Gastroesophageal sphincter (tissue), 4 donors: ENCODE results near the gene TSPAN5. TPM values are rescaled to one million over a fixed set of nuclear protein-coding genes. Genes with fewer than 3 reads are reported as not detected.

Experiments used
- ATAC-seq: fragments of 150-250 bp; one replicate; pipeline ENCODE4 v1.9.1; 2016; ENCODE audit warnings: mild to moderate bottlenecking, moderate library complexity
- H3K27ac ChIP-seq, 4 donors: fragments of 200-600 bp; sonication (generic) in 3 of 4; 1 replicate in 3 of 4; 2 replicates in 1 of 4; pipeline ENCODE4 v1.5.1; 2016 to 2019
- H3K27me3 ChIP-seq: fragments of 200-600 bp; sonication (generic); one replicate; pipeline ENCODE4 v1.5.1; 2019
- H3K36me3 ChIP-seq, 2 donors: fragments of 200-600 bp; sonication (generic); one replicate each; pipeline ENCODE4 v1.5.1; 2019; ENCODE audit warnings: control low read depth in 1 of 2
- H3K4me1 ChIP-seq, 3 donors: fragments of 200-600 bp; sonication (generic); 1 replicate in 2 of 3; 2 replicates in 1 of 3; pipeline ENCODE4 v1.5.1; 2016 to 2019; ENCODE audit warnings: control low read depth in 2 of 3
- H3K4me3 ChIP-seq, 2 donors: fragments of 200-600 bp; sonication (generic); one replicate each; pipeline ENCODE4 v1.5.1; 2019; ENCODE audit warnings: mild to moderate bottlenecking in 1 of 2, moderate library complexity in 1 of 2
- H3K9me3 ChIP-seq, 3 donors: fragments of 200-600 bp; sonication (generic); one replicate each; pipeline ENCODE4 v1.5.1; 2017 to 2019; ENCODE audit warnings: control low read depth in 2 of 3
- CTCF ChIP-seq, 4 experiments: fragments of 200-600 bp in 2 of 4; fragments of 450-650 bp in 2 of 4; sonication (generic) in 1 of 4; IDR thresholded peaks; one replicate each; pipeline ENCODE4 v1.5.1; 2017 to 2019; ENCODE audit warnings: antibody characterized with exemption in 4 of 4, mild to moderate bottlenecking in 2 of 4, moderate library complexity in 2 of 4
- EP300 ChIP-seq: sonication (generic); formaldehyde crosslinking; IDR thresholded peaks from one replicate; pipeline ENCODE4 v1.6.1; 2017; ENCODE audit warnings: antibody characterized with exemption, mild to moderate bottlenecking
- POLR2A ChIP-seq, 2 donors: fragments of 450-650 bp; IDR thresholded peaks; one replicate each; pipeline ENCODE4 v1.6.1; 2017; ENCODE audit warnings: antibody characterized with exemption in 2 of 2, mild to moderate bottlenecking in 2 of 2, moderate library complexity in 1 of 2
- POLR2AphosphoS5 ChIP-seq: sonication (generic); formaldehyde crosslinking; IDR thresholded peaks from one replicate; pipeline ENCODE4 v1.6.1; 2017; ENCODE audit warnings: antibody characterized with exemption
- WGBS, 2 donors: methylation state at CpG; one replicate each; pipeline ENCODE4 v1.1.5; 2018; ENCODE audit warnings: low coverage in 1 of 2; 5-methylcytosine and 5-hydroxymethylcytosine counted together
- total RNA-seq, 4 donors: library from RNA; depleted of rRNA; stranded (reverse); fragments of >200 nt; gene quantifications; one replicate each; pipeline ENCODE4 v1.1.0, GENCODE V29; 2016

The TSPAN5 gene
- total RNA-seq, 4 donors from 2014 or later: 9.8 to 14.0 (median 12.2) TPM

GRCh38 chr4:98687876-98688275 is 29.5 kb upstream of the TSPAN5 start:
- ATAC-seq: no peak
- H3K9me3 ChIP-seq: no peaks in the 10 kb centered on the region
- TF ChIP-seq EP300 (no peak), CTCF (IDR thresholded peaks at IDR 0.05) (no peak), POLR2A (IDR thresholded peaks at IDR 0.05) (no peak), POLR2AphosphoS5 (no peak)

GRCh38 chr4:98686847-98687246 is 28.4 kb upstream of the TSPAN5 start:
- Histone ChIP-seq H3K4me3 (no peak overlapping the region), H3K27ac (no peak overlapping the region), H3K27me3 (peaks cover 13% of the 10 kb centered on the region), H3K4me1 (no peaks in the 10 kb centered on the region), H3K36me3 (no peaks in the 10 kb centered on the region), H3K9me3 (no peaks in the 10 kb centered on the region)
- TF ChIP-seq POLR2AphosphoS5 (no peak), CTCF (IDR thresholded peaks at IDR 0.05) (no peak), POLR2A (IDR thresholded peaks at IDR 0.05) (no peak), EP300 (no peak)
- WGBS, 2 donors: 36% methylated on average over 1 of the region's 1 CpG; no CpG with 5 or more reads in 1 of the 2 donors
- ATAC-seq: no peak

More at GRCh38 chr4:98687876-98688275, 29.5 kb upstream of the TSPAN5 start:
- Histone ChIP-seq H3K27me3 (peaks cover 13% of the 10 kb centered on the region), H3K4me3 (no peak overlapping the region), H3K36me3 (no peaks in the 10 kb centered on the region), H3K4me1 (no peaks in the 10 kb centered on the region), H3K27ac (no peak overlapping the region)
- WGBS, 2 donors: 71% methylated on average over 1 of the region's 1 CpG; no CpG with 5 or more reads in 1 of the 2 donors

GRCh38 chr4:98686043-98686707 is 27.8 kb upstream of the TSPAN5 start:
- ATAC-seq: no peak
- no peaks in the 10 kb centered on the region for H3K36me3 ChIP-seq
- H3K4me1 ChIP-seq: no peaks in the 10 kb centered on the region
- no peak overlapping the region for H3K27ac ChIP-seq
- 86 to 88% methylated on average over 3 of the region's 3 CpGs for WGBS, 2 donors
- peaks cover 12% of the 10 kb centered on the region for H3K27me3 ChIP-seq
- no peak overlapping the region for H3K4me3 ChIP-seq
- no peak for TF ChIP-seq POLR2A (IDR thresholded peaks at IDR 0.05)
- TF ChIP-seq EP300: no peak
- no peak for TF ChIP-seq POLR2AphosphoS5
- no peak for TF ChIP-seq CTCF (IDR thresholded peaks at IDR 0.05)
- H3K9me3 ChIP-seq: no peaks in the 10 kb centered on the region

- no peak for TF ChIP-seq POLR2A (IDR thresholded peaks at IDR 0.05)
- TF ChIP-seq POLR2AphosphoS5: no peak
- TF ChIP-seq EP300: no peak
- no peak for TF ChIP-seq CTCF (IDR thresholded peaks at IDR 0.05)
- Histone ChIP-seq H3K36me3 (no peaks in the 10 kb centered on the region), H3K4me3 (no peak overlapping the region), H3K27me3 (peaks cover 4% of the 10 kb centered on the region), H3K4me1 (no peaks in the 10 kb centered on the region), H3K27ac (no peak overlapping the region), H3K9me3 (no peaks in the 10 kb centered on the region)
- no peak for ATAC-seq
- WGBS, 2 donors: 79 to 81% methylated on average over 6 to 8 of the region's 8 CpGs
These were observed 27.0 kb upstream of the TSPAN5 start for GRCh38 chr4:98685225-98686042.
